ENCODE results near the gene MLIP. TPM values are rescaled to one million over a fixed set of nuclear protein-coding genes. Genes with fewer than 3 reads are reported as not detected.
"Not testable (repeated sequence)": the region's sequence is repeated elsewhere in the genome, so short reads cannot be mapped to it uniquely, and the experiment has no call there.

The MLIP gene
- total and polyA plus RNA-seq, 2 donors from 2014 or later, result 1.7 to 2.4 TPM

- H3K9ac ChIP-seq (ENCODE audit: low read length in 3 of 3), result no peak overlapping the region
- H3K27me3 ChIP-seq (ENCODE audit: control insufficient read depth, insufficient read depth, low read length), result no peaks in the 10 kb centered on the region
- H3K4me1 ChIP-seq (ENCODE audit: control insufficient read depth in 2 of 3, insufficient read depth in 2 of 3, low read depth in 1 of 3, low read length in 3 of 3), result no peaks in the 10 kb centered on the region
- H3K27ac ChIP-seq (ENCODE audit: low read depth in 2 of 2, low read length in 2 of 2), result no peak overlapping the region
- no peak for TF ChIP-seq CTCF (IDR thresholded peaks at IDR 0.05; ENCODE audit: borderline replicate concordance, extremely low read depth, insufficient read depth)
- intact Hi-C loops (cut with DNase I), result no loop called here
- DNase-seq (no peak), FAIRE-seq (no peak)
- H3K9me3 ChIP-seq (ENCODE audit: control insufficient read depth in 2 of 3, insufficient read depth in 1 of 3, low read length in 3 of 3), result no peaks in the 10 kb centered on the region
- H3K4me3 ChIP-seq (ENCODE audit: low read length in 3 of 3), result no peak overlapping the region
- H3K36me3 ChIP-seq (ENCODE audit: control insufficient read depth in 2 of 3, insufficient read depth in 3 of 3, low read length in 3 of 3), result no peaks in the 10 kb centered on the region
These were observed 137.8 kb downstream of the MLIP start for GRCh38 chr6:54248994-54249393.

GRCh38 chr6:54249812-54250211 lies 138.6 kb downstream of the MLIP start:
- H3K36me3 ChIP-seq (ENCODE audit: control insufficient read depth in 2 of 3, insufficient read depth in 3 of 3, low read length in 3 of 3); H3K4me3 ChIP-seq (ENCODE audit: low read length in 3 of 3); DNase-seq; H3K9me3 ChIP-seq (ENCODE audit: control insufficient read depth in 2 of 3, insufficient read depth in 1 of 3, low read length in 3 of 3); FAIRE-seq; H3K27me3 ChIP-seq (ENCODE audit: control insufficient read depth, insufficient read depth, low read length); H3K9ac ChIP-seq (ENCODE audit: low read length in 3 of 3); intact Hi-C loops (cut with DNase I); H3K4me1 ChIP-seq (ENCODE audit: control insufficient read depth in 2 of 3, insufficient read depth in 2 of 3, low read depth in 1 of 3, low read length in 3 of 3); H3K27ac ChIP-seq (ENCODE audit: low read depth in 2 of 2, low read length in 2 of 2): not testable (repeated sequence)

- Histone ChIP-seq H3K4me1 (ENCODE audit: control insufficient read depth in 2 of 3, insufficient read depth in 2 of 3, low read depth in 1 of 3, low read length in 3 of 3) (peaks cover 0 to 3% (median 0%) of the 10 kb centered on the region in 3 donors), H3K9ac (ENCODE audit: low read length in 3 of 3) (no peak overlapping the region), H3K27ac (ENCODE audit: low read depth in 2 of 2, low read length in 2 of 2) (no peak overlapping the region), H3K4me3 (ENCODE audit: low read length in 3 of 3) (no peak overlapping the region), H3K36me3 (ENCODE audit: control insufficient read depth in 2 of 3, insufficient read depth in 3 of 3, low read length in 3 of 3) (no peaks in the 10 kb centered on the region), H3K27me3 (ENCODE audit: control insufficient read depth, insufficient read depth, low read length) (no peaks in the 10 kb centered on the region), H3K9me3 (ENCODE audit: control insufficient read depth in 2 of 3, insufficient read depth in 1 of 3, low read length in 3 of 3) (no peaks in the 10 kb centered on the region)
- intact Hi-C loops (cut with DNase I), result no loop called here
- no peak for DNase-seq
- no peak for FAIRE-seq
- TF ChIP-seq CTCF (IDR thresholded peaks at IDR 0.05; ENCODE audit: borderline replicate concordance, extremely low read depth, insufficient read depth), result no peak
These were observed 141.3 kb downstream of the MLIP start for GRCh38 chr6:54252496-54252895.

GRCh38 chr6:54252916-54253315 lies 141.7 kb downstream of the MLIP start:
- peaks cover 0 to 3% (median 0%) of the 10 kb centered on the region in 3 donors for H3K4me1 ChIP-seq (ENCODE audit: control insufficient read depth in 2 of 3, insufficient read depth in 2 of 3, low read depth in 1 of 3, low read length in 3 of 3)
- intact Hi-C loops (cut with DNase I), result no loop called here
- H3K27ac ChIP-seq (ENCODE audit: low read depth in 2 of 2, low read length in 2 of 2), result no peak overlapping the region
- no peak for DNase-seq
- no peak for FAIRE-seq
- H3K4me3 ChIP-seq (ENCODE audit: low read length in 3 of 3), result no peak overlapping the region
- H3K9me3 ChIP-seq (ENCODE audit: control insufficient read depth in 2 of 3, insufficient read depth in 1 of 3, low read length in 3 of 3), result no peaks in the 10 kb centered on the region
- H3K36me3 ChIP-seq (ENCODE audit: control insufficient read depth in 2 of 3, insufficient read depth in 3 of 3, low read length in 3 of 3), result no peaks in the 10 kb centered on the region
- no peaks in the 10 kb centered on the region for H3K27me3 ChIP-seq (ENCODE audit: control insufficient read depth, insufficient read depth, low read length)
- no peak overlapping the region for H3K9ac ChIP-seq (ENCODE audit: low read length in 3 of 3)
- TF ChIP-seq CTCF (IDR thresholded peaks at IDR 0.05; ENCODE audit: borderline replicate concordance, extremely low read depth, insufficient read depth), result no peak

Data from kidney (tissue), 14 donors.